Fibroblast of the conjunctiva (primary cell): ENCODE measurements around the gene TRIM7.
"Not testable (repeated sequence)": the region's sequence is repeated elsewhere in the genome, so short reads cannot be mapped to it uniquely, and the experiment has no call there.

Source experiments
- DNase-seq: peaks from one replicate; pipeline ENCODE4 v3.0.0-alpha.2; 2010; ENCODE audit warnings: low read depth

TRIM7 gene

GRCh38 chr5:181192337-181193046 lies 12.5 kb downstream of the TRIM7 start:
- no peak for DNase-seq

GRCh38 chr5:181191526-181192336 lies 13.3 kb downstream of the TRIM7 start:
- DNase-seq: peak; percentile 94

GRCh38 chr5:181190711-181191525 lies 14.1 kb downstream of the TRIM7 start:
- no peak for DNase-seq

GRCh38 chr5:181189962-181190710 lies 14.9 kb downstream of the TRIM7 start:
- no peak for DNase-seq

- DNase-seq: no peak
These were observed 15.5 kb downstream of the TRIM7 start for GRCh38 chr5:181189363-181189961.

GRCh38 chr5:181188700-181189362 lies 16.2 kb downstream of the TRIM7 start:
- peak; percentile 62 for DNase-seq

GRCh38 chr5:181187500-181188213 lies 17.3 kb downstream of the TRIM7 start:
- DNase-seq: peak; percentile 73

- DNase-seq: no peak
These were observed 18.0 kb downstream of the TRIM7 start for GRCh38 chr5:181186986-181187499.

GRCh38 chr5:181186022-181186421 lies 19.0 kb downstream of the TRIM7 start:
- no peak for DNase-seq

- DNase-seq: no peak
These were observed 19.4 kb downstream of the TRIM7 start for GRCh38 chr5:181185560-181185959.

- DNase-seq: no peak
These were observed 20.2 kb downstream of the TRIM7 start for GRCh38 chr5:181184845-181185216.

GRCh38 chr5:181182651-181183050 lies 22.3 kb downstream of the TRIM7 start:
- no peak for DNase-seq

- peak; percentile 56 for DNase-seq
These were observed 23.1 kb downstream of the TRIM7 start for GRCh38 chr5:181181650-181182565.

- not testable (repeated sequence) for DNase-seq
These were observed 27.4 kb downstream of the TRIM7 start for GRCh38 chr5:181177559-181177958.

GRCh38 chr5:181176254-181176952 lies 28.6 kb downstream of the TRIM7 start:
- no peak for DNase-seq

- DNase-seq: peak; percentile 68
These were observed 31.3 kb downstream of the TRIM7 start for GRCh38 chr5:181173420-181174342.

- DNase-seq: no peak
These were observed 32.0 kb downstream of the TRIM7 start for GRCh38 chr5:181173027-181173419.
